ENCODE results near the gene PIANP.
A peak's percentile ranks its signal among the peaks of the same experiment; 100 is the strongest.
"Not testable (repeated sequence)": the region's sequence is repeated elsewhere in the genome, so short reads cannot be mapped to it uniquely, and the experiment has no call there.

The PIANP gene

DNA sequence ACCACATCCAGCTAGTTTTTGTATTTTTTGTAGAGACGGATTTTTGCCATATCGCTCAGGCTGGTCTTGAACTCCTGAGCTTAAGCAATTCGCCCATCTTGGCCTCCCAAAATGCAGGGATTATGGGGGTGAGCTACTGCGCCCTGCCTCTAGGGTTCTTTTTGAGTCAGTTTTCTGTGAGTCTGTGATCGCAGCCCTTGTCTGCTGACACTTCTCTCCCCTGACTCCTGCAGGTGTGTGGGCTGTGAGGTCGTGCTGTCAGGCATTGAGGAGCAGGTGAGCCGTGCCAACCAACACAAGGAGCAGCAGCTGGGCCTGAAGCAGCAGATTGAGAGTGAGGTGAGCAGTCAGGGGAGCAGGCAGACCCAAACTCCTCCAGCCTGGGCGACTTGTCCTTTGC lies 29.6 kb upstream of the PIANP start:
- Histone ChIP-seq H3K36me3 (ENCODE audit: control insufficient read depth in 2 of 2, insufficient read depth in 2 of 2, low read length in 2 of 2) (peaks cover 36 to 49% of the 10 kb centered on the region in 2 donors), H3K9ac (ENCODE audit: low read length in 2 of 2) (no peak overlapping the region), H3K4me3 (ENCODE audit: low read length in 2 of 2) (no peak overlapping the region), H3K4me1 (ENCODE audit: control insufficient read depth, insufficient read depth, low read length) (peaks cover 2% of the 10 kb centered on the region), H3K9me3 (ENCODE audit: control insufficient read depth in 2 of 2, low read length in 2 of 2) (no peaks in the 10 kb centered on the region), H3K27me3 (ENCODE audit: control insufficient read depth in 1 of 2, insufficient read depth in 2 of 2, low read length in 2 of 2) (no peaks in the 10 kb centered on the region), H3K27ac (ENCODE audit: low read length) (no peak overlapping the region)

DNA sequence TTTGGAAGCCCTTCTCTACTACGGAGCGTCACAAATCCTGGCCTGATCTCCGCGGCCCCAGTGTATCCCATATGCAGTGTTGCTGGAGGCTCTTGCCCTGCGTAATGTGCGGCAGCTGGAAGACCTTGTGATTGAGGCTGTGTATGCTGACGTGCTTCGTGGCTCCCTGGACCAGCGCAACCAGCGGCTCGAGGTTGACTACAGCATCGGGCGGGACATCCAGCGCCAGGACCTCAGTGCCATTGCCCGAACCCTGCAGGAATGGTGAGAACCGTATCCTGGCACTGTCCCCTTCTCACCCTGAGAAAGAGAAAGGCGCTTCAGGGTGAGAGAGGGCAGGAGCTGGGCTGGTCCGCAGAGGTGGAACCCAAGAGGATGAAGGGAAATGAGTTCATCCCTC lies 28.6 kb upstream of the PIANP start:
- H3K27me3 ChIP-seq (ENCODE audit: control insufficient read depth in 1 of 2, insufficient read depth in 2 of 2, low read length in 2 of 2), result no peaks in the 10 kb centered on the region
- peaks cover 7% of the 10 kb centered on the region for H3K4me1 ChIP-seq (ENCODE audit: control insufficient read depth, insufficient read depth, low read length)
- peaks cover 36 to 44% of the 10 kb centered on the region in 2 donors for H3K36me3 ChIP-seq (ENCODE audit: control insufficient read depth in 2 of 2, insufficient read depth in 2 of 2, low read length in 2 of 2)
- no peak overlapping the region for H3K27ac ChIP-seq (ENCODE audit: low read length)
- H3K4me3 ChIP-seq (ENCODE audit: low read length in 2 of 2), result no peak overlapping the region
- no peaks in the 10 kb centered on the region for H3K9me3 ChIP-seq (ENCODE audit: control insufficient read depth in 2 of 2, low read length in 2 of 2)
- no peak overlapping the region for H3K9ac ChIP-seq (ENCODE audit: low read length in 2 of 2)

DNA sequence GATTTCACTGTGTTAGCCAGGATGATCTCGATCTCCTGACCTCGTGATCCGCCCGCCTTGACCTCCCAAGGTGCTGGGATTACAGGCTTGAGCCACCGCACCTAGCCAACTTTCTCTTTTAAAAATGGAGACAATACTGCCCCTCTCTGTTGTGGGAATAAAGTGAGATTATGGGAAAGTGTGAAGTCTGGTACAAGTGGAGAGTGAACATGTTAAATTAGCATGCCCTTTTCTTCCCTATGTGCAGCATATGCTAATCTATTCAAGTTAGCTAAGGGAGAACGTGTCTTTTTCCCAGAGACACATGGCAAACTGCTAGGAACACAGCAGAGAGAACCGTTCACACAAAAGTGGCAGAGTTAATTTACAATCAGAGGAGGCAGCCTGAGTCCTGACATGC lies 24.7 kb upstream of the PIANP start:
- no peaks in the 10 kb centered on the region for H3K9me3 ChIP-seq (ENCODE audit: control insufficient read depth in 2 of 2, low read length in 2 of 2)
- peaks cover 7% of the 10 kb centered on the region for H3K4me1 ChIP-seq (ENCODE audit: control insufficient read depth, insufficient read depth, low read length)
- no peak overlapping the region for H3K9ac ChIP-seq (ENCODE audit: low read length in 2 of 2)
- no peaks in the 10 kb centered on the region for H3K27me3 ChIP-seq (ENCODE audit: control insufficient read depth in 1 of 2, insufficient read depth in 2 of 2, low read length in 2 of 2)
- H3K4me3 ChIP-seq (ENCODE audit: low read length in 2 of 2), result no peak overlapping the region
- H3K36me3 ChIP-seq (ENCODE audit: control insufficient read depth in 2 of 2, insufficient read depth in 2 of 2, low read length in 2 of 2), result peaks cover 25 to 27% of the 10 kb centered on the region in 2 donors
- no peak overlapping the region for H3K27ac ChIP-seq (ENCODE audit: low read length)

DNA sequence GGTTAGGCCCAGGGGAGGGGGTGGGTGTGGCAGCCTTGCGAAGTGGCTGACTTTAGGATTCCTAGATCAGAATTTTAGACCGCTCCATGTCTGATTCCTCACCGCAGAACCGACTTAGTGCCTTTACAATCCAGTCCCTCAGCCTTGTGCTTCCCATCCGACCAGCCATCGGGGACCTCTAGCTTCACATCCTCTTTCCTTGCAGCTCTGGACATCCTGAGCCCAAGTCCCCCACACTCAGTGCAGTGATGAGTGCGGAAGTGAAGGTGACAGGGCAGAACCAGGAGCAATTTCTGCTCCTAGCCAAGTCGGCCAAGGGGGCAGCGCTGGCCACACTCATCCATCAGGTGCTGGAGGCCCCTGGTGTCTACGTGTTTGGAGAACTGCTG lies 23.8 kb upstream of the PIANP start:
- peak overlapping the region; percentile 77 to 87 for H3K9ac ChIP-seq (ENCODE audit: low read length in 2 of 2)
- H3K27ac ChIP-seq (ENCODE audit: low read length), result peak overlapping the region; percentile 89
- H3K9me3 ChIP-seq (ENCODE audit: control insufficient read depth in 2 of 2, low read length in 2 of 2), result no peaks in the 10 kb centered on the region
- H3K27me3 ChIP-seq (ENCODE audit: control insufficient read depth in 1 of 2, insufficient read depth in 2 of 2, low read length in 2 of 2), result no peaks in the 10 kb centered on the region
- H3K4me1 ChIP-seq (ENCODE audit: control insufficient read depth, insufficient read depth, low read length), result peaks cover 7% of the 10 kb centered on the region
- H3K4me3 ChIP-seq (ENCODE audit: low read length in 2 of 2), result peak overlapping the region; percentile 89 to 90
- H3K36me3 ChIP-seq (ENCODE audit: control insufficient read depth in 2 of 2, insufficient read depth in 2 of 2, low read length in 2 of 2), result peaks cover 16 to 20% of the 10 kb centered on the region in 2 donors

DNA sequence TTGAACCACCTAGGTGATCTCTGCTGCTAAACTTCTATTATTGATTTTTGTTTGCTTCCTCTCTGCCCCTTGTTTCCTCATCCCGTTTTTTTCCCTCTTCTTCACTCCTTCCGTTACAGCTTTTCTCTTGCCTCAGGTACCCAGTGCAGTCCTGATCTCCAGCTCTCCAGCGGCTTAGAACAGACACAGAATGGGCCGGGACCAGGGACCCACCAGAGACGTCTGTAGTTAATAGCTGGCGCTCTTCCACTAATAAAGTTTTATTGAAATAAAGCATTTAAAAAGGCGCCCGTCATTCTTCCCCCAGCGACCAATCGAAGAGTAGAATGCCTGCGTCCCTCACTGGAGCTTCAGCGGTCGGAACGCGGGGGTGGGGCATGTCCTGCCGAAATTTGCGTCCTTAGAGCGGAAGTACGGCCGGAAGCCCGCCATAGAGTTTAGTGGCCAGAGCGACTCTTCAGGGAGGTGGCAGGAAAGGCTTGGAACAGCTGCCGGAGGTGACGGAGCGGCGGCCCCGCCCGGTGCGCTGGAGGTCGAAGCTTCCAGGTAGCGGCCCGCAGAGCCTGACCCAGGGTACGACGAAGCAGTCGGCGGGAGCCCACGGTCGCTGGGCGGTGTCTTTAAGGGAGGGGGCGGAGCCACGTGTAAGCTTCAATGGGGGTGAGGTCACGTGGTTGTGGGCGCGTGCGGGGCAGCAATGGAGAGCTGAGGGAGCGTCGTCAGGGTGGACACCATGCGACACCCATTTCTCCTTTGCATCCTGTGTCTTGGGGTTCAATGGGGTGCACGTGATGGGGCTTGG lies 23.2 kb upstream of the PIANP start, which contains the start of gene COPS7A:
COPS7A (plus strand) TSS at position 440 of the 802 bp plus-strand sequence. CDS start 611 bp downstream, outside the sequence.
- Histone ChIP-seq H3K4me3 (ENCODE audit: low read length in 2 of 2) (peak within 1 kb of the TSS; percentile 89 to 90), H3K36me3 (ENCODE audit: control insufficient read depth in 2 of 2, insufficient read depth in 2 of 2, low read length in 2 of 2) (peaks cover 10 to 15% of the 10 kb centered on the region in 2 donors), H3K9me3 (ENCODE audit: control insufficient read depth in 2 of 2, low read length in 2 of 2) (no peaks in the 10 kb centered on the region), H3K4me1 (ENCODE audit: control insufficient read depth, insufficient read depth, low read length) (peaks cover 7% of the 10 kb centered on the region), H3K27ac (ENCODE audit: low read length) (peak within 1 kb of the TSS; percentile 89), H3K9ac (ENCODE audit: low read length in 2 of 2) (peak within 1 kb of the TSS; percentile 77 to 87), H3K27me3 (ENCODE audit: control insufficient read depth in 1 of 2, insufficient read depth in 2 of 2, low read length in 2 of 2) (no peaks in the 10 kb centered on the region)

DNA sequence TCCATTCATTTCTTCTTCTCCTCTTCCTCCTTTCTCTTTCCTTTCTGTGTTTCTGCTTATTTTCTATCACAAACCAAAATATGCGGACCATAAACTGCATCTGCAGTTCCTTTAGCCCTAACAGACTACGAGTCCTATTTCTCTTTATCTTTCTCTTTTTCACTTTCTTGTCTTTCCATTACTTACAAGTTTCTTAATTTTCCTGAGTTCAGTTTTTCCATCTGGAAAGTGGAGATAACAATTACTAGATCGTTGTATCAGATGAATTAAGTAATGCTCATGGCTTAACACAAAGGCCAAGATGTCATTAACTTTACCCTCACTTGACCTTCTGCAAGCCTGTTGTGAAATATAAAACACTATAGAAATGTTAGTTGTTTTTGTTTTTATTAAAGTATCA lies 22.2 kb upstream of the PIANP start:
- Histone ChIP-seq H3K27me3 (ENCODE audit: control insufficient read depth in 1 of 2, insufficient read depth in 2 of 2, low read length in 2 of 2) (no peaks in the 10 kb centered on the region), H3K4me3 (ENCODE audit: low read length in 2 of 2) (no peak overlapping the region), H3K4me1 (ENCODE audit: control insufficient read depth, insufficient read depth, low read length) (peaks cover 7% of the 10 kb centered on the region), H3K9ac (ENCODE audit: low read length in 2 of 2) (no peak overlapping the region), H3K36me3 (ENCODE audit: control insufficient read depth in 2 of 2, insufficient read depth in 2 of 2, low read length in 2 of 2) (peaks cover 2 to 6% of the 10 kb centered on the region in 2 donors), H3K9me3 (ENCODE audit: control insufficient read depth in 2 of 2, low read length in 2 of 2) (no peaks in the 10 kb centered on the region), H3K27ac (ENCODE audit: low read length) (no peak overlapping the region)

DNA sequence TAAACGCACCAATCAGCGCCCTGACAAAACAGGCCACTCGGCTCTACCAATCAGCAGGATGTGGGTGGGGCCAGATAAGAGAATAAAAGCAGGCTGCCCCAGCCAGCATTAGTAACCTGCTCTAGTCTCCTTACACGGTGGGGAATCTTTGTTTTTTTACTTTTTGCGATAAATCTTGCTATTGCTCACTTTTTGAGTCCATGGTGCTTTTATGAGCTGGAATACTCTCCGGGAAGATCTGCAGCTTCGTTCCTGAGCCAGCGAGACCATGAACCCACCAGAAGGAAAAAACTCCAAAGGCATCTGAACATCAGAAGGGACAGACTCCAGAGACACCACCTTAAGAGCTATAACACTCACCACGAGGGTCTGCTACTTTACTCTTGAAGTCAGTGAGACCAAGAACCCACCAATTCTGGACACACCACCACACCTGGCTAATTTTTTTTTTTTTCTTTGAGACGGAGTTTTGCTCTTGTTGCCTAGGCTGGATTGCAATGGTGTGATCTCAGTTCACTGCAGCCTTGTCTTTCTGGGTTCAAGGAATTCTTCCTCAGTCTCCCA lies 16.3 kb upstream of the PIANP start:
- Histone ChIP-seq H3K4me1 (ENCODE audit: control insufficient read depth, insufficient read depth, low read length) (no peaks in the 10 kb centered on the region), H3K9ac (ENCODE audit: low read length in 2 of 2) (no peak overlapping the region), H3K27ac (ENCODE audit: low read length) (no peak overlapping the region), H3K27me3 (ENCODE audit: control insufficient read depth in 1 of 2, insufficient read depth in 2 of 2, low read length in 2 of 2) (no peaks in the 10 kb centered on the region), H3K4me3 (ENCODE audit: low read length in 2 of 2) (no peak overlapping the region), H3K9me3 (ENCODE audit: control insufficient read depth in 2 of 2, low read length in 2 of 2) (no peaks in the 10 kb centered on the region), H3K36me3 (ENCODE audit: control insufficient read depth in 2 of 2, insufficient read depth in 2 of 2, low read length in 2 of 2) (no peaks in the 10 kb centered on the region)

DNA sequence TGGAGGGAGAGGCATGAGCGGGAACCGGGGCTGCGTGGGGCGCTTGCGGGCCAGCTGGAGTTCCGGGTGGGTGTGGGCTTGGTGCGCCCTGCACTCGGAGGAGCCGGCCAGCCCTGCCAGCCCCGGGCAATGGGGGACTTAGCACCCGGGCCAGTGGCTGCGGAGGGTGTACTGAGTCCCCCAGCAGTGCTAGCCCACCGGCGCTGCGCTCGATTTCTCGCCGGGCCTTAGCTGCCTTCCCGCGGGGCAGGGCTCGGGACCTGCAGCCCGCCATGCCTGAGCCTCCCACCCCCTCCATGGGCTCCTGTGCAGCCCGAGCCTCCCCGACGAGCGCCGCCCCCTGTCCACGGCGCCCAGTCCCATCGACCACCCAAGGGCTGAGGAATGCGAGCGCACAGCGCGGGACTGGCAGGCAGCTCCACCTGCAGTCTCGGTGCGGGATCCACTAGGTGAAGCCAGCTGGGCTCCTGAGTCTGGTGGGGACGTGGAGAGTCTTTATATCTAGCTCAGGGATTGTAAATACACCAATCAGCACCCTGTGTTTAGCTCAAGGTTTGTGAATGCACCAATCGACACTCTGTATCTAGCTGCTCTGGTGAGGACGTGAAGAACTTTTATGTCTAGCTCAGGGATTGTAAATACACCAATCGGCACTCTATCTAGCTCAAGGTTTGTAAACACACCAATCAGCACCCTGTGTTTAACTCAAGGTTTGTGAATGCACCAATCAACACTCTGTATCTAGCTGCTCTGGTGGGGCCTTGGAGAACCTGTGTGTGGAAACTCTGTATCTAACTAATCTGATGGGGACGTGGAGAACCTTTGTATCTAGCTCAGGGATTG lies 15.6 kb upstream of the PIANP start:
- H3K36me3 ChIP-seq (ENCODE audit: control insufficient read depth in 2 of 2, insufficient read depth in 2 of 2, low read length in 2 of 2); H3K4me3 ChIP-seq (ENCODE audit: low read length in 2 of 2); H3K9me3 ChIP-seq (ENCODE audit: control insufficient read depth in 2 of 2, low read length in 2 of 2); H3K27me3 ChIP-seq (ENCODE audit: control insufficient read depth in 1 of 2, insufficient read depth in 2 of 2, low read length in 2 of 2); H3K9ac ChIP-seq (ENCODE audit: low read length in 2 of 2); H3K4me1 ChIP-seq (ENCODE audit: control insufficient read depth, insufficient read depth, low read length); H3K27ac ChIP-seq (ENCODE audit: low read length): not testable (repeated sequence)

DNA sequence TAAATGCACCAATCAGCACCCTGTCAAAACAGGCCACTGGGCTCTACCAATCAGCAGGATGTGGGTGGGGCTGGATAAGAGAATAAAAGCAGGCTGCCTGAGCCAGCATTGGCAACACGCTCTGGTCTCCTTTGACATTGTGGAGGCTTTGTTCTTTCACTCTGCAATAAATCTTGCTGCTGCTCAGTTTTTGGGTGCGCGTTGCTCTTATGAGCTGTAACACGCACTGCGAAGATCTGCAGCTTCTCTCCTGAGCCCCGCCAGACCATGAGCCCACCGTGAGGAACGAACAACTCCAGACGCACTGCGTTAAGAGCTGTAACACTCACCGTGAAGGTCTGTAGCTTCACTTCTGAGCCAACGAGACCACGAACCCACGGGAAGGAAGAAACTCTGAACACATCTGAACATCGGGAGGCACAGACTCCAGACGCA lies 8.4 kb upstream of the PIANP start:
- Histone ChIP-seq H3K9ac (ENCODE audit: low read length in 2 of 2) (no peak overlapping the region), H3K36me3 (ENCODE audit: control insufficient read depth in 2 of 2, insufficient read depth in 2 of 2, low read length in 2 of 2) (no peaks in the 10 kb centered on the region), H3K27me3 (ENCODE audit: control insufficient read depth in 1 of 2, insufficient read depth in 2 of 2, low read length in 2 of 2) (peaks cover 0 to 4% of the 10 kb centered on the region in 2 donors), H3K4me1 (ENCODE audit: control insufficient read depth, insufficient read depth, low read length) (no peaks in the 10 kb centered on the region), H3K9me3 (ENCODE audit: control insufficient read depth in 2 of 2, low read length in 2 of 2) (no peaks in the 10 kb centered on the region), H3K27ac (ENCODE audit: low read length) (no peak overlapping the region), H3K4me3 (ENCODE audit: low read length in 2 of 2) (no peak overlapping the region)

DNA sequence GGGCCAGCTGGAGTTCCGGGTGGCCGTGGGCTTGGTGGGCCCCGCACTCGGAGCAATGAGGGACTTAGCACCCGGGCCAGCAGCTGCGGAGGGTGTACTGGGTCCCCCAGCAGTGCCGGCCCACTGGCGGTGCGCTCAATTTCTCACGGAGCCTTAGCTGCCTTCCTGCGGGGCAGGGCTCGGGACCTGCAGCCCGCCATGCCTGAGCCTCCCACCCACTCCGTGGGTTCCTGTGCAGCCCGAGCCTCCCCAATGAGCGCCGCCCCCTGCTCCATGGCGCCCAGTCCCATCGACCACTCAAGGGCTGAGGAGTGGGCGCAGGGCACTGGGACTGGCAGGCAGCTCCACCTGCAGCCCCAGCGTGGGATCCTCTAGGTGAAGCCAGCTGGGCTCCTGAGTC lies 7.7 kb upstream of the PIANP start:
- not testable (repeated sequence) for H3K27me3 ChIP-seq (ENCODE audit: control insufficient read depth in 1 of 2, insufficient read depth in 2 of 2, low read length in 2 of 2); H3K9me3 ChIP-seq (ENCODE audit: control insufficient read depth in 2 of 2, low read length in 2 of 2); H3K36me3 ChIP-seq (ENCODE audit: control insufficient read depth in 2 of 2, insufficient read depth in 2 of 2, low read length in 2 of 2); H3K27ac ChIP-seq (ENCODE audit: low read length); H3K9ac ChIP-seq (ENCODE audit: low read length in 2 of 2); H3K4me3 ChIP-seq (ENCODE audit: low read length in 2 of 2); H3K4me1 ChIP-seq (ENCODE audit: control insufficient read depth, insufficient read depth, low read length)
